Activated CD4-positive, alpha-beta T cell treated with anti-CD3 and anti-CD28 coated beads, Interleukin-10, Interleukin-2, amounts not matched to agents 100 ng/mL and 50 ng/mL, durations not matched to agents 16 hours and 8 hours (primary cell): Measurements from ENCODE around the gene SMIM5.
A peak's percentile ranks its signal among the peaks of the same experiment; 100 is the strongest.

ENCODE experiments used
- DNase-seq: peaks from one replicate; pipeline ENCODE4 v3.0.0-alpha.2; 2020

SMIM5 gene

GRCh38 chr17:75604034-75604695, 29.1 kb upstream of the SMIM5 start:
- no peak for DNase-seq

GRCh38 chr17:75605790-75606189, 27.4 kb upstream of the SMIM5 start:
- no peak for DNase-seq

GRCh38 chr17:75607086-75607485, 26.1 kb upstream of the SMIM5 start:
- DNase-seq = no peak

- no peak for DNase-seq
These were observed 22.9 kb upstream of the SMIM5 start for GRCh38 chr17:75610103-75610984.

GRCh38 chr17:75611851-75612429, 21.3 kb upstream of the SMIM5 start:
- DNase-seq = no peak

- DNase-seq = no peak
These were observed 20.2 kb upstream of the SMIM5 start for GRCh38 chr17:75612906-75613626.

GRCh38 chr17:75614006-75614405, 19.2 kb upstream of the SMIM5 start:
- no peak for DNase-seq

GRCh38 chr17:75614556-75615270, 18.5 kb upstream of the SMIM5 start:
- no peak for DNase-seq

GRCh38 chr17:75615301-75615700, 17.9 kb upstream of the SMIM5 start:
- no peak for DNase-seq

- DNase-seq = no peak
These were observed 16.6 kb upstream of the SMIM5 start for GRCh38 chr17:75616521-75617122.

GRCh38 chr17:75617218-75617617, 16.0 kb upstream of the SMIM5 start:
- no peak for DNase-seq

- DNase-seq = no peak
These were observed 15.6 kb upstream of the SMIM5 start for GRCh38 chr17:75617675-75618074.

- peak; percentile 18 for DNase-seq
These were observed 13.5 kb upstream of the SMIM5 start for GRCh38 chr17:75619506-75620431.

- no peak for DNase-seq
These were observed 11.7 kb upstream of the SMIM5 start for GRCh38 chr17:75621489-75621888.

GRCh38 chr17:75622076-75622475, 11.2 kb upstream of the SMIM5 start:
- no peak for DNase-seq

- DNase-seq = no peak
These were observed 10.4 kb upstream of the SMIM5 start for GRCh38 chr17:75622771-75623273.

- DNase-seq = no peak
These were observed 9.8 kb upstream of the SMIM5 start for GRCh38 chr17:75623386-75623785.

- DNase-seq = no peak
These were observed 9.2 kb upstream of the SMIM5 start for GRCh38 chr17:75624021-75624420.

GRCh38 chr17:75624714-75625345, 8.4 kb upstream of the SMIM5 start:
- DNase-seq = no peak

- peak; percentile 29 for DNase-seq
These were observed 7.3 kb upstream of the SMIM5 start for GRCh38 chr17:75625813-75626486.
